T-helper 2 cell treated with Interferon-gamma antibody and Interleukin-4, amounts not matched to agents 5 μg/mL and 100 μg/mL, for 36 hours (primary cell): Measurements from ENCODE around the gene SPDYE1.

Source experiments
- DNase-seq: peaks from one replicate; pipeline ENCODE4 v3.0.0; 2021; ENCODE audit warnings: low spot score
- H3K27ac Mint-ChIP-seq: one replicate; pipeline ENCODE4 v1.8.0; 2021; ENCODE audit warnings: mild to moderate bottlenecking, mixed read lengths
- H3K27me3 Mint-ChIP-seq: one replicate; pipeline ENCODE4 v1.8.0; 2021; ENCODE audit warnings: low read depth, mixed read lengths
- H3K36me3 Mint-ChIP-seq: one replicate; pipeline ENCODE4 v1.8.0; 2021; ENCODE audit warnings: low read depth, mixed read lengths
- H3K4me1 Mint-ChIP-seq: one replicate; pipeline ENCODE4 v1.8.0; 2021; ENCODE audit warnings: low read depth, mixed read lengths
- H3K4me3 Mint-ChIP-seq: one replicate; pipeline ENCODE4 v1.8.0; 2022; ENCODE audit warnings: mild to moderate bottlenecking, moderate library complexity, mixed read lengths
- H3K9me3 Mint-ChIP-seq: one replicate; pipeline ENCODE4 v1.8.0; 2021; ENCODE audit warnings: mixed read lengths

The SPDYE1 gene

GRCh38 chr7:44057849-44058758, 60.4 kb downstream of the SPDYE1 start:
- peaks cover 3% of the 10 kb centered on the region for H3K4me1 Mint-ChIP-seq

GRCh38 chr7:44058759-44059218, 61.1 kb downstream of the SPDYE1 start:
- no peaks in the 10 kb centered on the region for H3K9me3 Mint-ChIP-seq
- no peak for DNase-seq
- H3K27ac Mint-ChIP-seq = no peak overlapping the region
- H3K27me3 Mint-ChIP-seq = no peaks in the 10 kb centered on the region
- no peak overlapping the region for H3K4me3 Mint-ChIP-seq
- peaks cover 3% of the 10 kb centered on the region for H3K4me1 Mint-ChIP-seq
- H3K36me3 Mint-ChIP-seq = peaks cover 58% of the 10 kb centered on the region

More at GRCh38 chr7:44057849-44058758, 60.4 kb downstream of the SPDYE1 start:
- no peaks in the 10 kb centered on the region for H3K27me3 Mint-ChIP-seq
- H3K27ac Mint-ChIP-seq = no peak overlapping the region
- DNase-seq = no peak
- no peak overlapping the region for H3K4me3 Mint-ChIP-seq
- H3K36me3 Mint-ChIP-seq = peaks cover 56% of the 10 kb centered on the region
- H3K9me3 Mint-ChIP-seq = no peaks in the 10 kb centered on the region

GRCh38 chr7:44059219-44060090, 61.8 kb downstream of the SPDYE1 start:
- H3K9me3 Mint-ChIP-seq = no peaks in the 10 kb centered on the region
- H3K36me3 Mint-ChIP-seq = peaks cover 59% of the 10 kb centered on the region
- no peak overlapping the region for H3K4me3 Mint-ChIP-seq
- H3K27me3 Mint-ChIP-seq = no peaks in the 10 kb centered on the region
- peaks cover 3% of the 10 kb centered on the region for H3K4me1 Mint-ChIP-seq
- H3K27ac Mint-ChIP-seq = no peak overlapping the region
- no peak for DNase-seq
